ENCODE data around the gene OSBPL1A.

The OSBPL1A gene

DNA sequence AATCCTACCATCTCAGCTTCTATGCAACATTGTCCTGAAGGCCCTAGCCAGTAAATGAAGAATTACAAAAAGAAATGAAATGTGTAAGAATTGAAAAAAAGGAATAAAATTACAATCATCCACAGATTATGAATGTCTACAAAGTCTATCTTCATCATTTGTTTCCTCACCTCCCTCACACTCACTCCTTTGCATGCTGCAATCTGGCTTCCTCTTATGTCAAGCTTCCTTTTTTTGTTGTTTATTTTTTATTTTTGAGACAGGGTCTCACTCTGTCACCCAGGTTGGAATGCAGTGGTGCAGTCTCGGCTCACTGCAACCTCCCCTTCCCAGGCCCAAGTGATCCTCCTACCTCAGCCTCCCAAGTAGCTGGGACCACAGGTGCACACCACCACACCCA, 129.7 kb downstream of the OSBPL1A start:
- DNase-seq (ENCODE audit: low read depth, low spot score) = no peak

GRCh38 chr18:24266131-24266530, 131.5 kb downstream of the OSBPL1A start:
- DNase-seq (ENCODE audit: low read depth, low spot score) = no peak

GRCh38 chr18:24265502-24266064, 132.0 kb downstream of the OSBPL1A start:
- DNase-seq (ENCODE audit: low read depth, low spot score) = no peak

GRCh38 chr18:24263050-24263449, 134.6 kb downstream of the OSBPL1A start:
- no peak for DNase-seq (ENCODE audit: low read depth, low spot score)

- no peak for DNase-seq (ENCODE audit: low read depth, low spot score)
Observed at GRCh38 chr18:24262087-24262486, 135.5 kb downstream of the OSBPL1A start.

GRCh38 chr18:24259869-24260641, 137.6 kb downstream of the OSBPL1A start:
- DNase-seq (ENCODE audit: low read depth, low spot score) = no peak

GRCh38 chr18:24254071-24254470, 143.6 kb downstream of the OSBPL1A start:
- DNase-seq (ENCODE audit: low read depth, low spot score) = no peak

DNA sequence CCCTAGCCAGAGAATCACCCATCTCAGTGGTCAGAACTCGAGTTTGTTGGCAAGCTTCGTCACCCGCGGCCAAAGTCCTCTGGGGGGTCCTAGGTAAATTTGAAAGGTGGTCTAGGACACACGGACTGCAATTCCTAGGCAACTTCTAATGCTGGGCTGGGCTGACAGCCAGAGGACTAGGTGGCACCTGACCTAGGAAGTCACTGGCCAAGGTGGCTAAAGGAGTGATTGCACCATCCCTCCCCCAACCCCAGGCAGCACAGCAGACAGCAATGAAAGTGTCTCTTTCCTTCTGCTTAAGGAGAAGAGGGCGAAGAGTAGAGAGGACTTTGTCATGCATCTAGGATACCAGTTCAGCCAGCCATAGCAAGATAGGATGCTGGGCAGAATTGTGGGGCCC, 147.9 kb downstream of the OSBPL1A start:
- no peak for DNase-seq (ENCODE audit: low read depth, low spot score)

- DNase-seq (ENCODE audit: low read depth, low spot score) = no peak
Observed at GRCh38 chr18:24248359-24248758, 149.3 kb downstream of the OSBPL1A start.

DNA sequence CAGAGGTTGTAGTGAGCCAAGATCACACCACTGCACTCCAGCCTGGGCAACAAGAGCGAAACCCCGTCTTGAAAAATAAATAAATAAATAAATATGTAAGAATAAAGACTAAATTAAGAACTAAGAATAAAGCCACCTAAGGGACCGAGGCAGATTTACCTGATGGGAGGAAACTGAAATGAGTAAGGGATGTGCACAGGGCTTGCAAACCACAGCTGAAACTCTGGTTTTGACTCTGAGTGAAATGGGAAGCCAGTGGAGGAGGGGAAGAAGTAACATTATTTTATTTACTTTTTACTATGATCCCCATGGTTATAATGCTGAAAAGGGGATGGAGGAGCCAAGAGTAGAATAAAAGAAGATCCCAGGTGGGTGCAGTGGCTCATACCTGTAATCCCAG, 151.5 kb downstream of the OSBPL1A start:
- no peak for DNase-seq (ENCODE audit: low read depth, low spot score)

DNA sequence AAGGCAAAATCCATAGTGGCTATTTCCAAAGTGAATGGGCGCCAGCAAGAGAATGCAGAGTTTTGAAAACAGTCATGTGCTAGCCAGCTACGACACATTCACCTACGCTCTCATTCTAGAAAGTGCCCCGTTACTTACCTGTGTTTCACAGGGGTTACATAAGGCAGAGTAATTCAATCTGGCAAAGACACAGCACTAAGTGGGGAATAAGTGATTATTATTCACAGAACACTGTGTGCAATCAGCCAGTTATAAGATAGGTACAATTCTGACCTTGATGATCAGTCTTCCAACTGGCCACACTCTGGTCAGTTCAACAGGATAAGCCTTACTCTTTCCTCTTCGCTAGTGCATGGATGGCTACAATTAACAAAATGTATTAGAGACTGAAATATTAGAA, 152.9 kb downstream of the OSBPL1A start:
- no peak for DNase-seq (ENCODE audit: low read depth, low spot score)

GRCh38 chr18:24243677-24244076, 153.9 kb downstream of the OSBPL1A start:
- DNase-seq (ENCODE audit: low read depth, low spot score) = no peak

DNA sequence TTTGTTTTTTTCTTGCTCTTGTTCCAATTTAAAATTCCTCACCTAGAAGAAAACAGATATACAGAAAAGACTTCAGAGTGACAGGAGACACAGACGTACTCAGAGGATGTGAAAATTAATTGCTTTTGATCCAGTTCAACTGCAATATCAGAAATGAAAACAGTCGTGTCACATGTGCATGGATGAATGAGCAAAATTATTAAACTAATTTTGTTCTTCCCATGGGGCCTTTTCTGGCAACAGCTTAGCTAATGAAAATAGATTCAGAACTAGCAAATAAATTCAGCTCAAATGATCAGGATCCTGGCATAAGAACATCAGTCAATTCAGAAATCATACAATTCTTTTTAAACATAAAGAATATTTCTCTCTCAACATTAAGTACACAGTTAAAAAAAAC, 158.3 kb downstream of the OSBPL1A start:
- no peak for DNase-seq (ENCODE audit: low read depth, low spot score)

DNA sequence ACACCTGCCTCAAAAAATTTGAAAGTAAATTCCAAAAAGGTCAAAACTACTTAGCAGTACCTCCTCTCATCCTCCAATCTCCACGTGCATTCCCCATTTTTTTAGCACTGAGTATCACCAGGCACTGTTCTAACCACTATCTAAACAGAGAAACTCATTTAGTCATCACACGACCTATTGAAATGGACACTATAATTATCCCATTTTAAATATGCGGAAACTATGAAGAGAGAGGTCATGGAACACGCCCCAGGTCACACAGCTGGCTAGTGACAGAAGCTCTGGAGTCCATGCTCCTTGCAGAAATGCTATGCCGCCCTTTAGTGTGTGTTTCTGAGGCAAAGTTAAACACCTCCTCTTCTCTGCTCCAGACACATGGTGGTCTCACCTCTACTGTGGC, 159.2 kb downstream of the OSBPL1A start:
- no peak for DNase-seq (ENCODE audit: low read depth, low spot score)

DNA sequence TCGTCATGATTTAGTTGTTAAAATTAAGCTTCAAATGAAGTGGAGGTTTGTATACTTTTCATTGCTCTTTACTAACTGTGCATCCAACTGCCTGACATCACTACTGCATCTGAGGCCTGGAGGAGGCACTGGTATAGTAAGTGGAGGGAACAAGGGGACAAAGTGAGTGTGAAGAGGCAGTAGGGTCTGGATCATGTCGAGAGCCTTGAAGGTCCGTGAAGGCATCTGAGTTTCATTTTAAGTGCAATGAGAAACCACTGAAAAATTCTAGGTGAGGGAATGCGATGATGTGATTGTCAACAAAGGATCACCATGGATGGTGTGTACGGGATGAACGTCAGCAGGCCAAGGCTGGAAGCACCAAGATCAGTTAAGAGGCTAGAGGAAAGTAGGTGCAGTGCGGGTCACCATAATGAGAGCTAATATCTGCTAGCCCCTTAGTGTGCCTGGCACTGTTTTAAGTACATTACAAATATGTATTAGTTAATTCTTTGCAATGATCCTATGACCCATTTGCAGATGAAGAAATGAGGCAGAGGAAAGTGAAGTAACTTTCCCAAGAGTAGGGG, 162.7 kb downstream of the OSBPL1A start:
- DNase-seq (ENCODE audit: low read depth, low spot score) = no peak

- DNase-seq (ENCODE audit: low read depth, low spot score) = no peak
Observed at GRCh38 chr18:24234330-24234729, 163.3 kb downstream of the OSBPL1A start.

DNA sequence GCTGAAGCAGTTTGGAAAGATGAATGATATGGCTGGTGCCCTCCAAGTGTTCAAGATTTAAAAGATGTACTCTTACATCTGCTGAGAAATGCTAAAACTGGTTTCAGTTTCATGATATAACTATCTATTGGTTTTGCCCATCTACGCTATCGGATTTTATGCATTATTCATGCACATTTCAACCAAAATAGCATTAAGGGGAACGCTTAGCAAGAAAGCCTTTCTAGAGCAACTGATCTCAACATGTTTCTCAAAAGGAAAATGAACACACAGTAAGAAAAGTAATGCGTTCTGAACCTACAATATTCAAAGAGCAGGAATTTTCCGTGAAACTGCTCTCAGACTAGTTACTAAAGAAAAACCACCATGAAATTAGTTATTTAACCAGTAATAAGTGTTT, 164.8 kb downstream of the OSBPL1A start:
- DNase-seq (ENCODE audit: low read depth, low spot score) = no peak

DNA sequence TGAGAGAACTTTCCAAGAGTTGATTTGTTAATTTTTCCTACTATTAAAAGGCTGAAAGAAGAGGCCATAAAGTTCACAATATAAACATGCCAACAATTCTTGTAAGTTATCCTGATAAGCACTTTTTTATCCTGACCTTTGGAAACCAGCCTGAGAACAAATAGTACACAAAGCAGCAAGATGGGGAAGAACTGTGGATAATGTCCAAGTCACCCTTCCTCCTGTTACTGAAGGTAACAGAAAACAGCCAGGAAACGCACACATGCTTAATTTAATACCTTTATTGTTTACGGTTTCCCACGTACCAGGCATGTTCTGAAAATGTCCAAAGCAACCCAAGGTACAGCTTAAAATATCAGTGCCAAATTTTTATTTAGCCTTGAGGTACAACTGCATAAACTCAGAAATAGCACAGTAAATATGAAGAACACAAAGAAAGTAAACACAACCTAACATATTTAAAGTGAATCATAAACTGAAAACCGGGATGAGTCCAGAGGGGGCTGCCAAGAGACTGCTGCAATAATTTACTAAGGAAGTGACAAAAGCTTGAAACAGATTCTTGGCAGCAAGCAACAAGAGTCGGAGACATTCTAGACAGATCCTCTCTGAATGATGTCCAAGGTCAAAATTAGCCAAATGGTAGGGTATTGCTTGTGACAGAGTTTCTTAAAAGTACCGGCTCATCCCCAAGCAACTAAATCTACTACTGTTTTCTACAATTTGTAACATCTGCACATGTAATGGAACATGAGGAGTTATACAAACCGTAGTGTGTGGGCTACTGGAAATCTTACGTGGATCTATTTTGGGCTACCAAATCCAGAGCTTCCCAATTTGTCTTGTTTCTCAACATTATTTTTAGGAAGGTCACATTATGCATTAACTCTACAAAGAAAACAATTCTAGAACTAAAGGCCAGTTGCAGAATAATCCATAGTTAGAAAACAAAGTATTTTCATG, 165.6 kb downstream of the OSBPL1A start:
- DNase-seq (ENCODE audit: low read depth, low spot score) = no peak

GRCh38 chr18:24230766-24231165, 166.9 kb downstream of the OSBPL1A start:
- no peak for DNase-seq (ENCODE audit: low read depth, low spot score)

DNA sequence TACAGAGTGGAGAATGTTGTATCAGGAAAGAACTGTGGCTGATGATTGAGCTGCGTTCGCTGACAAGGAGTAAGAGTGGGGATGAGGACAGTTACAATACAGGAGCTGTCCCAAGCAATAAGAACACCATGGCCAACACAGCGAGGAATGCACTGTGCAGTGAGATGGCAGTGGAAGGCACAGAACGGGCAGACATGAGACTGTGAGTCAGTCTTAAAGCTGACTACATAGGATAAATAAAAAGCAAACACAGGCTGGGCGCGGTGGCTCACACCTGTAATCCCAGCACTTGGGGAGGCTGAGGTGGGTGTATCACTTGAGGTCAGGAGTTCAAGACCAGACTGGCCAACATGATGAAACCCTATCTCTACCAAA, 169.0 kb downstream of the OSBPL1A start:
- no peak for DNase-seq (ENCODE audit: low read depth, low spot score)

DNA sequence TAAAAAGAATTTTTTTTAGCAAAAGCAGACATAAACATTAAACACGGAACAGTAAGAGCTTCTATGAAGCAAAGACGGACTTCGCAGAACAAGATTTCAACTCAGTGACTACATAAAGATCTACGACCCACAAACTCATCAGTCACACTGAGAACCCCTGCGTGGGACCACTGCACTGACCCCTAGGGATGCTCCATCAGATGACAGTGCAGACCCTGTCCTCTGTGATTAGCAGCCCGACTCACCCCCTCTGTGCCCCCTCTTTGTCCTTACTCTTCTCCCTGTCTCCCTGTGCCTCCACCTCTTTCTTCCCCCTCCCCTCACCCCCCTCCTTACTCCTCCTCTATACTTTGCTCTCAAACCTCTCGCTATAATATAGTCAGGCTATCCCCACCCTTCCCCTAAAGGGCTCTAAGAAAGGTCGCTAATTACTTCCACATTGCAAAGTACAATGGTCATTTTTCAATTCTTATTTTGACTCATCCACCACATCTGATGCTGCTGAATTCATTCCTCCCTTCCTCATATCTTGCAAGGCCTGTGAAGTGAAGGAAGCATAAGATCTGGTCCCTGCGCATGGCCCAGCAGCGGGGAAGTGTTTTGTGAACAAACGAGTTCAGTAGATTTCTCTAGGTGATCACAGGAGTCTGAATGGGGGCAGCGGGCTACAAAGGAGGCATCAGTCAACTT, 169.5 kb downstream of the OSBPL1A start:
- no peak for DNase-seq (ENCODE audit: low read depth, low spot score)

DNA sequence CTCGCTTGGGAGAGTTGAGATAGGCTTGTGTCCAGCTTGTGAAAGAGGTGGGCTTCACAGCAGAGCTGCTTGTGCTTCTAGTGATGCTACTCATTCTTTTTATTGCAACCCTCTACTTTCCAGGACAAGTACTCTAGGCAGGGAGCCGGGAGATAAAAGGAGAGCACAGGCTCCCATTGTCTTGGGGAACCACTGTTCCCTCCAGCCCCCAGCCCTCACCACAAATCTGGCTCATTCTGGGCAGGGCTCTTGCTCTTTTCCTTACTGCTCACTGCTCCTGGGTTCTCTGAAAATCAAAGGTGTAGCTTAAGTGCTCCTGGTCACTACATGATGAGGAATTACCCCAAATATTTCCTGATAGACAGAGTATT, 177.3 kb downstream of the OSBPL1A start:
- no peak for DNase-seq (ENCODE audit: low read depth, low spot score)
